ENCODE measurements around the gene TUBGCP5. TPM values are rescaled to one million over a fixed set of nuclear protein-coding genes. Genes with fewer than 3 reads are reported as not detected.
"Not testable (repeated sequence)": the region's sequence is repeated elsewhere in the genome, so short reads cannot be mapped to it uniquely, and the experiment has no call there.

Gene TUBGCP5
- total RNA-seq, 1 experiment from 2014 or later, result 10.7 TPM

DNA sequence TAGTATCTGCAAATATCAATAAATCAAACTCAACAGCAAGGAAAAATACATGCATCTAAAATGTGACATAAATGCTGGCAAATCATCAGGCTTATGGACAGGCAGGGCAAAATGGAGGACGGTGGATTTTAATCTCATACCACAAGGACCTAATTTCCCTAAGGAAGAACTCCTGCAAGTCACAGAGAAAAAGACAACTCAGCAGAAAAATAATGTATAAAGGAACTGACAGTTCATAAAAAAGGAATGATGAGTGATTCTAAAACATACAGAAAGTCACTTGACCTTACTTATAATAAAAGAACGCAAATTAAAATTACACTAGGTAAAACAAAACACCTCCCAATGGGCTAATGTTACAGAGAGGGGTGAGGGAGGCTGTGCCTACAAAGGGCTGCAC is 17.2 kb downstream of the TUBGCP5 start:
- Histone ChIP-seq H3K4me1 (replicated peaks; ENCODE audit: insufficient read depth) (no peaks in the 10 kb centered on the region), H2AFZ (no peak overlapping the region), H3K9me2 (ENCODE audit: insufficient read depth) (no peaks in the 10 kb centered on the region), H3F3A (ENCODE audit: insufficient read depth, low read depth) (no peaks in the 10 kb centered on the region), H4K20me1 (ENCODE audit: insufficient read depth) (no peaks in the 10 kb centered on the region), H3K4me2 (no peak overlapping the region), H3K9me3 (ENCODE audit: insufficient read depth, low read depth) (no peaks in the 10 kb centered on the region), H3K4me3 (no peak overlapping the region), H3K79me2 (ENCODE audit: low read depth) (no peaks in the 10 kb centered on the region), H3K27ac (no peak overlapping the region), H3K27me3 (ENCODE audit: insufficient read depth, low read depth) (no peaks in the 10 kb centered on the region), H3K36me3 (ENCODE audit: low read depth) (peaks cover 5% of the 10 kb centered on the region; the same call in 1 of the 2 replicates)
- ChIA-PET CTCF (no interaction called here), POLR2A (ENCODE audit: unreplicated experiment) (no interaction called here)
- no TSS peak for BruUV-seq (replicated peaks)
- DNase-seq, result no peak
- intact Hi-C loops (cut with micrococcal nuclease; ENCODE audit: unreplicated experiment), result no loop called here
- TF ChIP-seq, protein P1, sequence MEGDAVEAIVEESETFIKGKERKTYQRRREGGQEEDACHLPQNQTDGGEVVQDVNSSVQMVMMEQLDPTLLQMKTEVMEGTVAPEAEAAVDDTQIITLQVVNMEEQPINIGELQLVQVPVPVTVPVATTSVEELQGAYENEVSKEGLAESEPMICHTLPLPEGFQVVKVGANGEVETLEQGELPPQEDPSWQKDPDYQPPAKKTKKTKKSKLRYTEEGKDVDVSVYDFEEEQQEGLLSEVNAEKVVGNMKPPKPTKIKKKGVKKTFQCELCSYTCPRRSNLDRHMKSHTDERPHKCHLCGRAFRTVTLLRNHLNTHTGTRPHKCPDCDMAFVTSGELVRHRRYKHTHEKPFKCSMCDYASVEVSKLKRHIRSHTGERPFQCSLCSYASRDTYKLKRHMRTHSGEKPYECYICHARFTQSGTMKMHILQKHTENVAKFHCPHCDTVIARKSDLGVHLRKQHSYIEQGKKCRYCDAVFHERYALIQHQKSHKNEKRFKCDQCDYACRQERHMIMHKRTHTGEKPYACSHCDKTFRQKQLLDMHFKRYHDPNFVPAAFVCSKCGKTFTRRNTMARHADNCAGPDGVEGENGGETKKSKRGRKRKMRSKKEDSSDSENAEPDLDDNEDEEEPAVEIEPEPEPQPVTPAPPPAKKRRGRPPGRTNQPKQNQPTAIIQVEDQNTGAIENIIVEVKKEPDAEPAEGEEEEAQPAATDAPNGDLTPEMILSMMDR (conservative IDR thresholded peaks at IDR 0.05), result no peak
- no peak for TF ChIP-seq EZH2 (IDR thresholded peaks at IDR 0.05; ENCODE audit: low read depth)

DNA sequence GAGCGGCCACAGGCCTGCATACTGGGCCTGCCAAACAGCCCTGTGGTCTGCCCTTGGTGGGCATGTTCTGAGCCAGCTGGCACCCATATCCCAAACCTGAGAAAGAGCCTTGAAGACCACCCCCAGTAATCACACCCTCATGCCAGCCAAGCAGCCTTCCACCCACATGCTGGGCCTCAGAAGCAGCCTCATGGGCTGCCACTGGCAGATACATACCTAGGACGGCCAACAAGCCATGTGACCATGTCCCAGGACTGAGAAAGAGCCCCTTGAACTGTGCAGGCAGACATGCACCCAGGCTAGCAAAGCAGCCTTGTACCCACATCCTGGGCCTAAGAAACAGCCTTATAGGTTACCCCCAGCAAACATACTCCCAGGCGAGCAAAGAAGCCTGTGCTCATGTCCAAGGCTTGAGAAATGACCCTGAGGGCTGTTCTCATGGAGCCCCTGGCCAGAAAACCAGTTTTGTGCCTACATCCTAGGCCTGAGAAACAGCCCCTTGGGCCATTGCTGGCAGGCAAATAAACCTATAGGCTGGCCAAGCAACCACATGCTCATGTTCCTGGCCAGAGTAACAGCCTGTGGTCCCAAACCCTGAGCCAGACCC is 24.9 kb downstream of the TUBGCP5 start:
- DNase-seq, result no peak
- no peak overlapping the region for H3K4me2 ChIP-seq
- H3K36me3 ChIP-seq (ENCODE audit: low read depth), result peaks cover 5% of the 10 kb centered on the region; the same call in 1 of the 2 replicates
- no peak overlapping the region for H2AFZ ChIP-seq
- H4K20me1 ChIP-seq (ENCODE audit: insufficient read depth), result no peaks in the 10 kb centered on the region
- intact Hi-C loops (cut with micrococcal nuclease; ENCODE audit: unreplicated experiment), result no loop called here
- no peak overlapping the region for H3K27ac ChIP-seq
- no peaks in the 10 kb centered on the region for H3K9me3 ChIP-seq (ENCODE audit: insufficient read depth, low read depth)
- ChIA-PET POLR2A (ENCODE audit: unreplicated experiment) (no interaction called here), CTCF (no interaction called here)
- no peaks in the 10 kb centered on the region for H3K27me3 ChIP-seq (ENCODE audit: insufficient read depth, low read depth)
- no peaks in the 10 kb centered on the region for H3F3A ChIP-seq (ENCODE audit: insufficient read depth, low read depth)
- BruUV-seq (replicated peaks), result no TSS peak
- no peaks in the 10 kb centered on the region for H3K9me2 ChIP-seq (ENCODE audit: insufficient read depth)
- no peak overlapping the region for H3K4me3 ChIP-seq
- H3K4me1 ChIP-seq (replicated peaks; ENCODE audit: insufficient read depth), result no peaks in the 10 kb centered on the region
- H3K79me2 ChIP-seq (ENCODE audit: low read depth), result no peaks in the 10 kb centered on the region
- TF ChIP-seq, protein P1 (conservative IDR thresholded peaks at IDR 0.05), result no peak
- no peak for TF ChIP-seq EZH2 (IDR thresholded peaks at IDR 0.05; ENCODE audit: low read depth)

DNA sequence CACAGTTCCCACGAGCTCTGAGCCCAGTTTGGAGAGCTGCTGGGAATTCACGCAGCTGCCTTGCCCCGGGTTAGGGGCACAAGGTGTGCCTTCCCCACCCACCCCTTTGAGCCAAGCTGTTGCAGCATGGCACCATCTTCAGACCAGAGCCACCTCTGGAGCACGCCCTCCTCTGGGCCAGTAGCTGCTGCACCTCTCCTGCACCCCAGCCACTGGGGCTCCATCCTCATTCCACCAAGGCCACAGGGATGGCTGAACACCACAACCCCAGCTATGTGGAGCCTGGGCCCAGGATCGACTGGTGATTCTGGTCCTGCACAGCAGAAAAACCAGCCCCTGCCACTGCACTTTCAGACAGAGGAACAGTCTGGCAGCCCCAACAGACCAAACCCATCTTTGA is 25.7 kb downstream of the TUBGCP5 start:
- Histone ChIP-seq H3K9me3 (ENCODE audit: insufficient read depth, low read depth) (no peaks in the 10 kb centered on the region), H3K9me2 (ENCODE audit: insufficient read depth) (no peaks in the 10 kb centered on the region), H3K4me1 (replicated peaks; ENCODE audit: insufficient read depth) (no peaks in the 10 kb centered on the region), H3K4me3 (no peak overlapping the region), H3K36me3 (ENCODE audit: low read depth) (peaks cover 5% of the 10 kb centered on the region; the same call in 1 of the 2 replicates), H4K20me1 (ENCODE audit: insufficient read depth) (no peaks in the 10 kb centered on the region), H2AFZ (no peak overlapping the region), H3K27me3 (ENCODE audit: insufficient read depth, low read depth) (no peaks in the 10 kb centered on the region), H3K79me2 (ENCODE audit: low read depth) (no peaks in the 10 kb centered on the region), H3K4me2 (no peak overlapping the region), H3K27ac (no peak overlapping the region), H3F3A (ENCODE audit: insufficient read depth, low read depth) (no peaks in the 10 kb centered on the region)
- CTCF ChIA-PET, result no interaction called here
- DNase-seq, result no peak
- BruUV-seq (replicated peaks), result no TSS peak
- TF ChIP-seq, protein P1 (conservative IDR thresholded peaks at IDR 0.05), result no peak
- TF ChIP-seq EZH2 (IDR thresholded peaks at IDR 0.05; ENCODE audit: low read depth), result no peak
- POLR2A ChIA-PET (ENCODE audit: unreplicated experiment), result no interaction called here
- intact Hi-C loops (cut with micrococcal nuclease; ENCODE audit: unreplicated experiment), result no loop called here

DNA sequence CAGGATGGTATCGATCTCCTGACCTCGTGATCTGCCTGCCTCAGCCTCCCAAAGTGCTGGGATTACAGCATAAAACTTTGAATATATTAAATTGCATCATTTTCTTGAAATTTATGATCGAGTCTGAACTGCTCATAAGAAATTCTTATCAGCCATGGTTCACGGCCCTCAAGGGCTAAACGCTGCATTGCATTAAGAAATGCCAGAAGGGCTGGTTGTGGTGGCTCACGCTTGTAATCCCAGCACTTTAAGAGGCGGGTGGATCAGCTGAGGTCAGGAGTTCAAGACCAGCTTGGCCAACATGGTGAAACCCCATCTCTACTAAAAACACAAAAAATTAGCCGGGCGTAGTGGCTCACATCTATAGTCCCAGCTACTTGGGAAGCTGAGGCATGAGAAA is 26.8 kb downstream of the TUBGCP5 start:
- BruUV-seq (replicated peaks); H3K27me3 ChIP-seq (ENCODE audit: insufficient read depth, low read depth); H3F3A ChIP-seq (ENCODE audit: insufficient read depth, low read depth); H3K9me3 ChIP-seq (ENCODE audit: insufficient read depth, low read depth); POLR2A ChIA-PET (ENCODE audit: unreplicated experiment); H3K79me2 ChIP-seq (ENCODE audit: low read depth); H3K36me3 ChIP-seq (ENCODE audit: low read depth); H3K4me1 ChIP-seq (replicated peaks; ENCODE audit: insufficient read depth); DNase-seq; H3K27ac ChIP-seq; H3K4me3 ChIP-seq; CTCF ChIA-PET; H3K9me2 ChIP-seq (ENCODE audit: insufficient read depth); H4K20me1 ChIP-seq (ENCODE audit: insufficient read depth); H3K4me2 ChIP-seq; H2AFZ ChIP-seq; intact Hi-C loops (cut with micrococcal nuclease; ENCODE audit: unreplicated experiment): not testable (repeated sequence)
